ENCODE data around the gene ACTR5.
"Not testable (repeated sequence)": the region's sequence is repeated elsewhere in the genome, so short reads cannot be mapped to it uniquely, and the experiment has no call there.

The ACTR5 gene

GRCh38 chr20:38790200-38791053 lies 42.2 kb downstream of the ACTR5 start:
- FAIRE-seq (no peak), DNase-seq (ENCODE audit: insufficient read length, low spot score) (no peak)
- no peak for TF ChIP-seq POLR2A (IDR thresholded peaks at IDR 0.05; ENCODE audit: low read depth, low read length)

- no peak for DNase-seq (ENCODE audit: insufficient read length, low spot score)
- no peak for TF ChIP-seq POLR2A (IDR thresholded peaks at IDR 0.05; ENCODE audit: low read depth, low read length)
- no peak for FAIRE-seq
Observed at GRCh38 chr20:38791291-38791690, 43.0 kb downstream of the ACTR5 start.

- no peak for FAIRE-seq
- TF ChIP-seq POLR2A (IDR thresholded peaks at IDR 0.05; ENCODE audit: low read depth, low read length): no peak
- DNase-seq (ENCODE audit: insufficient read length, low spot score): no peak
Observed at GRCh38 chr20:38791940-38792339, 43.7 kb downstream of the ACTR5 start.

- FAIRE-seq; DNase-seq (ENCODE audit: insufficient read length, low spot score): not testable (repeated sequence)
Observed at GRCh38 chr20:38794057-38794456, 45.8 kb downstream of the ACTR5 start.

- no peak for FAIRE-seq
- no peak for TF ChIP-seq POLR2A (IDR thresholded peaks at IDR 0.05; ENCODE audit: low read depth, low read length)
Observed at GRCh38 chr20:38798266-38798665, 50.0 kb downstream of the ACTR5 start.

GRCh38 chr20:38799203-38799602 lies 50.9 kb downstream of the ACTR5 start:
- DNase-seq (ENCODE audit: insufficient read length, low spot score): no peak
- FAIRE-seq: no peak
- no peak for TF ChIP-seq POLR2A (IDR thresholded peaks at IDR 0.05; ENCODE audit: low read depth, low read length)

More at GRCh38 chr20:38798266-38798665, 50.0 kb downstream of the ACTR5 start:
- no peak for DNase-seq (ENCODE audit: insufficient read length, low spot score)

- DNase-seq (ENCODE audit: insufficient read length, low spot score): no peak
- TF ChIP-seq POLR2A (IDR thresholded peaks at IDR 0.05; ENCODE audit: low read depth, low read length): no peak
- no peak for FAIRE-seq
Observed at GRCh38 chr20:38800882-38801281, 52.6 kb downstream of the ACTR5 start.

GRCh38 chr20:38804221-38804620 lies 56.0 kb downstream of the ACTR5 start:
- DNase-seq (ENCODE audit: insufficient read length, low spot score) (no peak), FAIRE-seq (no peak)
- no peak for TF ChIP-seq POLR2A (IDR thresholded peaks at IDR 0.05; ENCODE audit: low read depth, low read length)

- TF ChIP-seq POLR2A (IDR thresholded peaks at IDR 0.05; ENCODE audit: low read depth, low read length): no peak
- no peak for FAIRE-seq
- DNase-seq (ENCODE audit: insufficient read length, low spot score): no peak
Observed at GRCh38 chr20:38804682-38805501, 56.6 kb downstream of the ACTR5 start.

- FAIRE-seq (no peak), DNase-seq (ENCODE audit: insufficient read length, low spot score) (no peak)
- no peak for TF ChIP-seq POLR2A (IDR thresholded peaks at IDR 0.05; ENCODE audit: low read depth, low read length)
Observed at GRCh38 chr20:38805502-38805957, 57.3 kb downstream of the ACTR5 start, which contains the start of gene PPP1R16B. Gene PPP1R16B, plus strand, starts transcription at chr20:38805697. Its CDS starts 30,229 bp downstream, at chr20:38835926.

GRCh38 chr20:38805958-38806854 lies 57.9 kb downstream of the ACTR5 start:
- DNase-seq (ENCODE audit: insufficient read length, low spot score) (no peak), FAIRE-seq (no peak)
- no peak for TF ChIP-seq POLR2A (IDR thresholded peaks at IDR 0.05; ENCODE audit: low read depth, low read length)

GRCh38 chr20:38806855-38807655 lies 58.8 kb downstream of the ACTR5 start:
- no peak for FAIRE-seq
- DNase-seq (ENCODE audit: insufficient read length, low spot score): no peak
- no peak for TF ChIP-seq POLR2A (IDR thresholded peaks at IDR 0.05; ENCODE audit: low read depth, low read length)

GRCh38 chr20:38809942-38810341 lies 61.7 kb downstream of the ACTR5 start:
- DNase-seq (ENCODE audit: insufficient read length, low spot score) (no peak), FAIRE-seq (no peak)
- TF ChIP-seq POLR2A (IDR thresholded peaks at IDR 0.05; ENCODE audit: low read depth, low read length): no peak
